ENCODE results near the gene FOXJ1.

FOXJ1 gene

GRCh38 chr17:76091526-76092286 lies 49.3 kb downstream of the FOXJ1 start:
- DNase-seq (ENCODE audit: low read depth, low spot score): no peak

GRCh38 chr17:76090517-76091129 lies 50.4 kb downstream of the FOXJ1 start:
- DNase-seq (ENCODE audit: low read depth, low spot score): no peak

GRCh38 chr17:76089680-76090516 lies 51.1 kb downstream of the FOXJ1 start:
- DNase-seq (ENCODE audit: low read depth, low spot score): no peak

GRCh38 chr17:76088868-76089576 lies 52.0 kb downstream of the FOXJ1 start:
- no peak for DNase-seq (ENCODE audit: low read depth, low spot score)

- no peak for DNase-seq (ENCODE audit: low read depth, low spot score)
Measured at GRCh38 chr17:76088041-76088867, 52.8 kb downstream of the FOXJ1 start.

- no peak for DNase-seq (ENCODE audit: low read depth, low spot score)
Measured at GRCh38 chr17:76087531-76087930, 53.5 kb downstream of the FOXJ1 start.

- no peak for DNase-seq (ENCODE audit: low read depth, low spot score)
Measured at GRCh38 chr17:76086384-76086783, 54.7 kb downstream of the FOXJ1 start.

Measured in iPS DF 19.7 (cell line).